Measurements from ENCODE around the gene ECSCR.
"Not testable (repeated sequence)": the region's sequence is repeated elsewhere in the genome, so short reads cannot be mapped to it uniquely, and the experiment has no call there.

Gene ECSCR

GRCh38 chr5:139413153-139413552, 49.4 kb downstream of the ECSCR start:
- Histone ChIP-seq H3K36me3 (ENCODE audit: control insufficient read depth, insufficient read depth, low read length) (no peaks in the 10 kb centered on the region), H3K9me3 (ENCODE audit: control insufficient read depth, low read length) (no peaks in the 10 kb centered on the region), H3K4me1 (ENCODE audit: control insufficient read depth, insufficient read depth, low read length) (no peaks in the 10 kb centered on the region), H3K27me3 (ENCODE audit: control insufficient read depth, insufficient read depth, low read length, poor library complexity, severe bottlenecking) (no peaks in the 10 kb centered on the region), H3K4me3 (ENCODE audit: insufficient read depth, low read depth, low read length) (no peak overlapping the region), H3K27ac (ENCODE audit: insufficient read depth, low read depth, low read length, poor library complexity, severe bottlenecking) (no peak overlapping the region)
- WGBS, 2 experiments, result 95 to 96% methylated on average over 6 of the region's 6 CpGs

GRCh38 chr5:139410993-139411828, 51.3 kb downstream of the ECSCR start:
- H3K27me3 ChIP-seq (ENCODE audit: control insufficient read depth, insufficient read depth, low read length, poor library complexity, severe bottlenecking), result no peaks in the 10 kb centered on the region
- no peaks in the 10 kb centered on the region for H3K4me1 ChIP-seq (ENCODE audit: control insufficient read depth, insufficient read depth, low read length)
- no peak overlapping the region for H3K4me3 ChIP-seq (ENCODE audit: insufficient read depth, low read depth, low read length)
- 92 to 93% methylated on average over 16 to 17 of the region's 17 CpGs for WGBS, 2 experiments
- no peaks in the 10 kb centered on the region for H3K36me3 ChIP-seq (ENCODE audit: control insufficient read depth, insufficient read depth, low read length)
- H3K9me3 ChIP-seq (ENCODE audit: control insufficient read depth, low read length), result no peaks in the 10 kb centered on the region
- no peak overlapping the region for H3K27ac ChIP-seq (ENCODE audit: insufficient read depth, low read depth, low read length, poor library complexity, severe bottlenecking)

- no peaks in the 10 kb centered on the region for H3K9me3 ChIP-seq (ENCODE audit: control insufficient read depth, low read length)
- H3K36me3 ChIP-seq (ENCODE audit: control insufficient read depth, insufficient read depth, low read length), result no peaks in the 10 kb centered on the region
- H3K27ac ChIP-seq (ENCODE audit: insufficient read depth, low read depth, low read length, poor library complexity, severe bottlenecking), result no peak overlapping the region
- no peaks in the 10 kb centered on the region for H3K4me1 ChIP-seq (ENCODE audit: control insufficient read depth, insufficient read depth, low read length)
- no peaks in the 10 kb centered on the region for H3K27me3 ChIP-seq (ENCODE audit: control insufficient read depth, insufficient read depth, low read length, poor library complexity, severe bottlenecking)
- no peak overlapping the region for H3K4me3 ChIP-seq (ENCODE audit: insufficient read depth, low read depth, low read length)
- 75 to 77% methylated on average over 6 of the region's 6 CpGs for WGBS, 2 experiments
Observed at GRCh38 chr5:139410121-139410992, 52.2 kb downstream of the ECSCR start.

DNA sequence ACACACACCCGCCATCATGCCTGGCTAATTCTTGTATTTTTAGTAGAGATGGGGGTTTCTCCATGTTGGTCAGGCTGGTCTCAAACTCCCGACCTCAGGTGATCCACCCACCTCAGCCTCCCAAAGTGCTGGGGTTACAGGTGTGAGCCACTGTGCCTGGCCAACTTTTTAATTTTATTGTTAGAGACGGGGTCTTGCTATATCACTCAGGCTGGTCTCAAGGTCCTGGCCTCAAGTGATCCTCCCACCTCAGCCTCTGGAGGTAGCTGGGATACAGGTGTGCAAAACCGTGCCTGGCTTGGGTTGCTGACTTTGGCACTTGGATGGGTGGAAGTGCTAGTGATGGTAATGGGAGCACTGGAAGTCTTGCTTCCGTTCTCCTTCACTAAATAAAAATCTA, 53.4 kb downstream of the ECSCR start:
- 94 to 96% methylated on average over 4 to 5 of the region's 5 CpGs for WGBS, 2 experiments
- not testable (repeated sequence) for H3K27ac ChIP-seq (ENCODE audit: insufficient read depth, low read depth, low read length, poor library complexity, severe bottlenecking); H3K9me3 ChIP-seq (ENCODE audit: control insufficient read depth, low read length); H3K4me3 ChIP-seq (ENCODE audit: insufficient read depth, low read depth, low read length); H3K36me3 ChIP-seq (ENCODE audit: control insufficient read depth, insufficient read depth, low read length); H3K4me1 ChIP-seq (ENCODE audit: control insufficient read depth, insufficient read depth, low read length); H3K27me3 ChIP-seq (ENCODE audit: control insufficient read depth, insufficient read depth, low read length, poor library complexity, severe bottlenecking)

DNA sequence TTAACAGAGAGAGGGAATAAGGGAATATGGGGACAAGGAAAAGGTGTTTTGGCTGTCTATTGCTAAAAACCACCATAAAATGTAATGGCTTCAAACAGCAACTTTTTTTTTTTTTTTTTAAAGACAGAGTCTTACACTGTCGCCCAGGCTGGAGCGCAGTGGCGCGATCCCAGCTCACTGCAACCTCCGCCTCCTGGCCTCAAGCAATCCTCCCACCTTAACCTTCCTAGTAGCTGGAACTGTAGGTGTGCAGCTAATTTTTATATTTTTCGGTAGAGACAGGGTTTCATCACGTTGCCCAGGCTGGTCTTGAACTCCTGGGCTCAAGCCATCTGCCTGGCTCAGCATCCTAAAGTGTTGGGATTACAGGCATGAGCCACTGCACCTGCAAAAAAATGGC, 54.4 kb downstream of the ECSCR start:
- Histone ChIP-seq H3K9me3 (ENCODE audit: control insufficient read depth, low read length) (no peaks in the 10 kb centered on the region), H3K27me3 (ENCODE audit: control insufficient read depth, insufficient read depth, low read length, poor library complexity, severe bottlenecking) (no peaks in the 10 kb centered on the region), H3K4me3 (ENCODE audit: insufficient read depth, low read depth, low read length) (no peak overlapping the region), H3K36me3 (ENCODE audit: control insufficient read depth, insufficient read depth, low read length) (no peaks in the 10 kb centered on the region), H3K4me1 (ENCODE audit: control insufficient read depth, insufficient read depth, low read length) (peaks cover 4% of the 10 kb centered on the region), H3K27ac (ENCODE audit: insufficient read depth, low read depth, low read length, poor library complexity, severe bottlenecking) (no peak overlapping the region)
- WGBS, 2 experiments, result 91 to 95% methylated on average over 7 of the region's 7 CpGs

DNA sequence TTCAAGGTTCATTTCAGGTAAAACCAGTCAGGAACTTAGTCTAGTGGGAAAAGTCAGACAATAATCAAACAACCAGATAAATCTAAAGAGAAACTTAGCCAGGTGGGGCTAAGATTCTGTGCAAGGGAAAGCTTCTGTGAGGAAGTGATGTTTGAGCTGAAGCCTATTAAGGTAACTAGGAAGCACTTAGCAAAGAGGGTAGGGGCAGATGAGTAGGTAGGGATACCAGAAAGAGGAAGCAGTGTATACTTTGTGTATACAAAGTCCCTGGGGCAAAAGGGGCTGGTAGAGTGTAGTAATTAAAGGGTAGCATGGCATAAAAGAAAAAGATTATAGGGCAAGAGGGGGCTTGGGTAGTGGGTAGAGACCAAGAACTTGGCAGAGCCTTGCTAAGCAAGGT, 55.0 kb downstream of the ECSCR start:
- Histone ChIP-seq H3K27ac (ENCODE audit: insufficient read depth, low read depth, low read length, poor library complexity, severe bottlenecking) (no peak overlapping the region), H3K4me1 (ENCODE audit: control insufficient read depth, insufficient read depth, low read length) (peaks cover 8% of the 10 kb centered on the region), H3K27me3 (ENCODE audit: control insufficient read depth, insufficient read depth, low read length, poor library complexity, severe bottlenecking) (no peaks in the 10 kb centered on the region), H3K4me3 (ENCODE audit: insufficient read depth, low read depth, low read length) (no peak overlapping the region), H3K9me3 (ENCODE audit: control insufficient read depth, low read length) (no peaks in the 10 kb centered on the region), H3K36me3 (ENCODE audit: control insufficient read depth, insufficient read depth, low read length) (no peaks in the 10 kb centered on the region)

- Histone ChIP-seq H3K36me3 (ENCODE audit: control insufficient read depth, insufficient read depth, low read length) (no peaks in the 10 kb centered on the region), H3K9me3 (ENCODE audit: control insufficient read depth, low read length) (no peaks in the 10 kb centered on the region), H3K27me3 (ENCODE audit: control insufficient read depth, insufficient read depth, low read length, poor library complexity, severe bottlenecking) (no peaks in the 10 kb centered on the region), H3K4me3 (ENCODE audit: insufficient read depth, low read depth, low read length) (no peak overlapping the region), H3K4me1 (ENCODE audit: control insufficient read depth, insufficient read depth, low read length) (peaks cover 8% of the 10 kb centered on the region), H3K27ac (ENCODE audit: insufficient read depth, low read depth, low read length, poor library complexity, severe bottlenecking) (no peak overlapping the region)
- WGBS, 2 experiments, result 93 to 94% methylated on average over 2 of the region's 2 CpGs
Observed at GRCh38 chr5:139406963-139407362, 55.6 kb downstream of the ECSCR start.

DNA sequence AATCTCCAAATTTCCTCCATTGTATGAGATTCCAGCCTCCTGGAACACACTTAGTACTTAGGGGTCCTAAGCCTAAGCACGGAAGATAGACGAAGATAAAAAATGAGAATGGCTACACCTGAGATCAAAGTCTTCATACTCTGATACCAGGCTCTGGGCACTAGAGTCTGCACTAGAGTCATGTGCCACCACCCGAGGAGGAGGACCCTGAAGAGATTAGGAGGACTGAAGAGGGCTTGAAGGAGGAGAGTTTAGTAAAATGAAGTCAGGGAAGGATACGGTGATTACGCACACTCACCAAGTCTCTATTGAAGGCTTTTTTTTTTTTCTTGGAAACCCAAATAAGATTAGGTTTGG, 58.1 kb downstream of the ECSCR start:
- 74 to 80% methylated on average over 5 of the region's 5 CpGs for WGBS, 2 experiments
- Histone ChIP-seq H3K4me3 (ENCODE audit: insufficient read depth, low read depth, low read length) (peak overlapping the region; percentile 45), H3K27ac (ENCODE audit: insufficient read depth, low read depth, low read length, poor library complexity, severe bottlenecking) (peak overlapping the region; percentile 84)

DNA sequence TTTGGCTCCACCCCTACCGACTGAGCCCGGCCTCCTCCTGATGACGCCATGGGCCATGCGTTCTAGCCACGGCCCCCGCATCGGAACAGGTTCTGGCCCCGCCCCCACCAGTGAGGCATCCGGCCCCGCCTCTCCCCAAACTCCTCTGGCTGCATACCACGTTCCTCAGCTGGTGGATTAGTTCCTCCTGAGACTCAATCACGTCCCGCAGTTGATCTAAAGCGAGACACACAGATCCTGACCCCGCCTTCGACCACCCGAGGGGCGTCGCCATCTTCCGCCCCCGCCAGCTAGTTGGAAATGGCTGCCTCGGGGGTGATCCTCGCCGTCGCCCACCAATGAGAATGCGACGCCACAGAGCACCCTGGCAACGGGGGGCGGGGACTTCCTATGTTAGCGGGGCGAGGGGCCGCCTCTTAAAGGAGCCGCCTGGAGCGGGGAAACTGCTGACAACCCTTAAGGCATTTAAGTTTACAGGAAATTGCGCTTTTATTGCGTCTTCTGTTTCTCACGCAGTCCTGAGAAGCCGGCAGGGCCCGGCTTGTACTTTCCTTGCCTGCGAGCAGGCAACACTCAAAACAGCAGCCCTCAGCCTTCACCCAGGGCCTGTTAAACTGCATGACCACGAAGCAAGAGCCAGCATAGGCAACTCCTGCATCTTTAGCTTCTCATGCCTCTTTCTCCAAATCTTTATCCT, 58.6 kb downstream of the ECSCR start, which contains the start of gene SPATA24:
Gene SPATA24, minus strand, starts transcription at position 303 of the 697 bp plus-strand sequence. Its CDS starts 29 bp downstream, at position 274.
- no peaks in the 10 kb centered on the region for H3K36me3 ChIP-seq (ENCODE audit: control insufficient read depth, insufficient read depth, low read length)
- WGBS, 2 experiments, result 1 to 2% methylated on average over 41 of the region's 41 CpGs
- H3K27me3 ChIP-seq (ENCODE audit: control insufficient read depth, insufficient read depth, low read length, poor library complexity, severe bottlenecking), result no peaks in the 10 kb centered on the region
- H3K27ac ChIP-seq (ENCODE audit: insufficient read depth, low read depth, low read length, poor library complexity, severe bottlenecking), result peak within 1 kb of the TSS; percentile 84
- no peaks in the 10 kb centered on the region for H3K9me3 ChIP-seq (ENCODE audit: control insufficient read depth, low read length)
- H3K4me3 ChIP-seq (ENCODE audit: insufficient read depth, low read depth, low read length), result peak within 1 kb of the TSS; percentile 45
- H3K4me1 ChIP-seq (ENCODE audit: control insufficient read depth, insufficient read depth, low read length), result peaks cover 8% of the 10 kb centered on the region

More for the DNA sequence above, 58.1 kb downstream of the ECSCR start:
- Histone ChIP-seq H3K27me3 (ENCODE audit: control insufficient read depth, insufficient read depth, low read length, poor library complexity, severe bottlenecking) (no peaks in the 10 kb centered on the region), H3K4me1 (ENCODE audit: control insufficient read depth, insufficient read depth, low read length) (peaks cover 8% of the 10 kb centered on the region), H3K9me3 (ENCODE audit: control insufficient read depth, low read length) (no peaks in the 10 kb centered on the region), H3K36me3 (ENCODE audit: control insufficient read depth, insufficient read depth, low read length) (no peaks in the 10 kb centered on the region)

DNA sequence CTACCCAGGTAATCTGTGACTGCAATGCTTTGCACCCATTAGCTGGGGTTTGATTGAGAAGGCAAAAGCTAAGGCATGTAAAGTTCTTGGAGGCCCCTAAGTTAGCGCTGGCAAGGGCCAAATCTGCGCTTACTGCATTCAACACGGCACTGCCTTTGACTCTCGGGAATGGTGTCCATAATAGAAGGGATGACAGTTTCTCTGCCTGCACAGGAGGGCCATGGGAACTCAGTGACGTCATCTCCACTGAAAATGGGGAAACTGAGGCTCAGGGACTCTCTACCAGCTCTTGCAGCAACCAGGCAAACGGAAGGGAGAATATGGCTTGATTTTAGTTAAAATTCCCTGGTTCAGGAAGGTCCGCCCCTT, 59.1 kb downstream of the ECSCR start:
- H3K9me3 ChIP-seq (ENCODE audit: control insufficient read depth, low read length), result no peaks in the 10 kb centered on the region
- no peaks in the 10 kb centered on the region for H3K27me3 ChIP-seq (ENCODE audit: control insufficient read depth, insufficient read depth, low read length, poor library complexity, severe bottlenecking)
- no peaks in the 10 kb centered on the region for H3K36me3 ChIP-seq (ENCODE audit: control insufficient read depth, insufficient read depth, low read length)
- peaks cover 8% of the 10 kb centered on the region for H3K4me1 ChIP-seq (ENCODE audit: control insufficient read depth, insufficient read depth, low read length)
- H3K4me3 ChIP-seq (ENCODE audit: insufficient read depth, low read depth, low read length), result peak overlapping the region; percentile 45
- 37 to 41% methylated on average over 7 of the region's 7 CpGs for WGBS, 2 experiments
- peak overlapping the region; percentile 84 for H3K27ac ChIP-seq (ENCODE audit: insufficient read depth, low read depth, low read length, poor library complexity, severe bottlenecking)
